Neuronal stem cell (in vitro differentiated cells): ENCODE measurements around the gene CCR1.

Experiments
- DNase-seq: peaks from one replicate; pipeline ENCODE4 v3.0.0-alpha.2; 2013; ENCODE audit warnings: low spot score
- H2AFZ ChIP-seq: one replicate; pipeline ENCODE4 v1.6.1; 2013; ENCODE audit warnings: mild to moderate bottlenecking, low read length, inconsistent platforms
- H2AK5ac ChIP-seq: 2 replicates; pipeline ENCODE4 v1.6.1; 2013; ENCODE audit warnings: low read depth, mild to moderate bottlenecking, inconsistent platforms, low read length, moderate library complexity, mixed read lengths
- H2BK120ac ChIP-seq: 2 replicates; pipeline ENCODE4 v1.6.1; 2013; ENCODE audit warnings: low read depth, mild to moderate bottlenecking, inconsistent platforms, low read length, moderate library complexity, mixed read lengths
- H2BK12ac ChIP-seq: one replicate; pipeline ENCODE4 v1.6.1; 2013; ENCODE audit warnings: low read length, inconsistent platforms
- H2BK15ac ChIP-seq: 2 replicates; pipeline ENCODE4 v1.6.1; 2013; ENCODE audit warnings: mild to moderate bottlenecking, low read length, inconsistent platforms, mixed read lengths
- H2BK5ac ChIP-seq: one replicate; pipeline ENCODE4 v1.6.1; 2013; ENCODE audit warnings: inconsistent platforms, mild to moderate bottlenecking, low read length, moderate library complexity
- H3K14ac ChIP-seq: one replicate; pipeline ENCODE4 v1.6.1; 2013; ENCODE audit warnings: low read length, inconsistent platforms
- H3K18ac ChIP-seq: 2 replicates; pipeline ENCODE4 v1.6.1; 2013; ENCODE audit warnings: low read length, inconsistent platforms
- H3K23ac ChIP-seq: 2 replicates; pipeline ENCODE4 v1.6.1; 2013; ENCODE audit warnings: low read depth, mild to moderate bottlenecking, mixed read lengths, low read length, inconsistent platforms; ENCODE audit not compliant: poor library complexity
- H3K27ac ChIP-seq: replicated peaks from 3 replicates; pipeline ENCODE4 v1.5.1; 2013; ENCODE audit warnings: low read length, inconsistent platforms
- H3K27me3 ChIP-seq, 3 experiments: 2 replicates each; pipeline ENCODE4 v1.6.1; 2013; ENCODE audit warnings: low read length in 3 of 3, mild to moderate bottlenecking in 2 of 3, inconsistent platforms in 1 of 3, low read depth in 1 of 3, mixed read lengths in 1 of 3, moderate library complexity in 1 of 3; ENCODE audit not compliant: control insufficient read depth in 3 of 3, insufficient read depth in 3 of 3
- H3K36me3 ChIP-seq, 2 donors: replicated peaks in 1 of 2; 2 replicates each; pipeline ENCODE4 v1.6.1; 2013; ENCODE audit warnings: low read length in 2 of 2; ENCODE audit not compliant: control insufficient read depth in 2 of 2, insufficient read depth in 2 of 2
- H3K4ac ChIP-seq: 2 replicates; pipeline ENCODE4 v1.6.1; 2013; ENCODE audit warnings: inconsistent platforms, mild to moderate bottlenecking, low read length, moderate library complexity
- H3K4me1 ChIP-seq, 2 donors: 1 replicate in 1 of 2; 2 replicates in 1 of 2; pipeline ENCODE4 v1.6.1; 2013; ENCODE audit warnings: low read length in 2 of 2, low read depth in 1 of 2; ENCODE audit not compliant: control insufficient read depth in 2 of 2, insufficient read depth in 1 of 2
- H3K4me2 ChIP-seq: one replicate; pipeline ENCODE4 v1.6.1; 2013; ENCODE audit warnings: mild to moderate bottlenecking, low read length, inconsistent platforms; ENCODE audit not compliant: insufficient read depth, poor library complexity, severe bottlenecking
- H3K4me3 ChIP-seq, 2 donors: 2 replicates each; pipeline ENCODE4 v1.5.1; 2013; ENCODE audit warnings: low read length in 2 of 2, mild to moderate bottlenecking in 2 of 2, inconsistent platforms in 1 of 2, moderate library complexity in 1 of 2
- H3K79me1 ChIP-seq: one replicate; pipeline ENCODE4 v1.6.1; 2013; ENCODE audit warnings: low read depth, mild to moderate bottlenecking, inconsistent platforms, low read length, moderate library complexity
- H3K9ac ChIP-seq: one replicate; pipeline ENCODE4 v1.6.1; 2013; ENCODE audit warnings: mild to moderate bottlenecking, low read depth, low read length, inconsistent platforms; ENCODE audit not compliant: poor library complexity
- H3K9me3 ChIP-seq, 2 donors: replicated peaks in 1 of 2; 2 replicates each; pipeline versions ENCODE3 to v1.6.1; 2013; ENCODE audit warnings: low read length in 2 of 2, mild to moderate bottlenecking in 2 of 2, inconsistent platforms in 1 of 2, low read depth in 1 of 2, mixed read lengths in 1 of 2, moderate library complexity in 1 of 2; ENCODE audit not compliant: control insufficient read depth in 2 of 2, insufficient read depth in 1 of 2
- H4K8ac ChIP-seq: one replicate; pipeline ENCODE4 v1.6.1; 2013; ENCODE audit warnings: low read depth, mild to moderate bottlenecking, inconsistent platforms, low read length, moderate library complexity
- H4K91ac ChIP-seq: one replicate; pipeline ENCODE4 v1.6.1; 2013; ENCODE audit warnings: low read length, low read depth, mild to moderate bottlenecking, inconsistent platforms; ENCODE audit not compliant: poor library complexity
- WGBS, 2 donors: extraction: QIAGEN DNeasy Blood & Tissue Kit; methylation state at CpG; one replicate each; pipeline ENCODE4 v1.1.7; 2013; ENCODE audit warnings: missing lambda C conversion rate in 2 of 2, mixed read lengths in 1 of 2; ENCODE audit not compliant: insufficient read length in 2 of 2, insufficient replicate concordance in 1 of 2; ENCODE audit errors: extremely low coverage in 2 of 2; 5-methylcytosine and 5-hydroxymethylcytosine counted together

Gene CCR1

DNA sequence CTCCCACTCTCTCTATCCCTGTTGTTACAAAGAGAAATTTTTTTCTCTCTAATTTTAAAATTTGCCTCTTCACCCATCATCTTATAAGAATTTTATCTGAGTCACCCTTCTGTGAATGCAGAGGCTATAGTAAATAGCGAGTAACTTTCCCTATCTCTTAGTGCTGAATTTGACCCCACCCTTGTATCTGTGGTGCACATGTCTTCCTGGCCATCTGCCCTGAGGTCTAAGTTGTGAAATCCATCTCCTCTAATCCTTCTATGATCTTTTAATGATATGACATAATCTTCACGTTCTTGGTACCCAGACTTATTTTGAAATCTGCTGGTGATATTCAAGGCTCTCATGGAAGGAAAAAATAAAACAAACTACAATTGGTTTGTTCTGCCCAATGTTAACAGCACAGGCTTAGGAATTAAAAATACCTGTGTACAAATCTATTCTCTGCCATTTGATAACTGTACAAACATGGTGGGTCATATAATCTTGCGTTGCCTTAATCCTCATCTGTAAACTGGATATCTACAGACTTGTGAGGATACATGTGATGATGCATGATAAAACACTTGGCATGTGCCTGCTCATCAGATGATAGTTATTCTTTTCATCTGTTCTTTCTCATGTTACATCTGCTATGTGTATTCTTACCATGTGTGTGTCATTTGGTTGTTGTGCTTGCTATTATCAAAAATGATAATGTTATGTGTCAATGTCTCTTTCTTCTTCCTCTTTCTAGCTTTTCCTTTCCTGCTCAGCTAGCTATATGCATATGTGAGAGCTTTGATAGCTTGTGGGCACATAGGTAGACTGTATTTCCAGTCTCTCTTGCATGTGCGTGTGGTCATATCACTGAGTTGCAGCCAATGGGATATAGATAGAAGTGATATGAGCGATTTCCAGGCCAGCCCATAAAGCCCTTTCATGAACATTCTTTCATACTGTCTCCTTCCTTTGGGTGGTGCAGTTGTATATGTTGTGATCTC is 20.4 kb upstream of the CCR1 start:
- no peaks in the 10 kb centered on the region for H3K27me3 ChIP-seq
- no CpG with 5 or more reads among the region's 5 CpGs for WGBS, 2 donors

DNA sequence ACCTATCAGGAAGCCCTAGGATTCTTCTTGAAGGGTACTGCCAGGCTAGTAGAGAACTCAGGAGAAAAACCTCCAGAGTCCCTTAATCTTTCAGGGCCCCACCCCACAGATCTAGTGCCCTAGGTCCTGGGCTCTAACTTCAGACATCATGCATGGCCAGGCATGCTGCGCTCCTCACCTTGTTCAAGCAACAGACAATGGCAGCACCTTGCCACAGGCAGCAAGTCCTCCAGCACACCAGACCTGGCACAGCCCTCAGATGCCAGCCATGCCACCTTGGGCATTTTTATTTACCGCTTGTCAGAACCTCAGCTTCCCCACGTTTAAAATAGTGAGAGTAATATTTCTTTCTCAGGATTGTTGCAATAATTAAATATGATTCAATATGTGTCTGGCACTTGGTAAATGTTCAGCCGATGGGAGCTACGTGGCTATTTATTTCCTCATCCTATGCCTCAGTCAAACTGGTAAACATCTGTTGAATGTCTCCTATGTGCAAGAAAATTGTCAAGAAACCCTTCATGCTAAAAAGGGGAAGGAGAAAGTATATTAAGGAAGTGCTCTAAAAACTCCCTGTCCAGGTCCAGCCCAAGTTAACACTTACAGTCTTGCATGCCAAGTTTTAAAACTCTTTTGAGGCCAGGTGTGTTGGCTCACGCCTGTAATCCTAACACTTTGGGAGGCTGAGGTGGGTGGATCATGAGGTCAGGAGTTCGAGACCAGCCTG is 14.5 kb upstream of the CCR1 start:
- H3K36me3 ChIP-seq: no peaks in the 10 kb centered on the region
- DNase-seq: no peak
- no CpG with 5 or more reads among the region's 7 CpGs for WGBS, 2 donors
- no peak overlapping the region for H4K91ac ChIP-seq
- no peaks in the 10 kb centered on the region for H3K9me3 ChIP-seq
- no peaks in the 10 kb centered on the region for H3K27me3 ChIP-seq
- no peak overlapping the region for H2AK5ac ChIP-seq
- no peaks in the 10 kb centered on the region for H3K79me1 ChIP-seq
- no peak overlapping the region for H2BK120ac ChIP-seq
- no peak overlapping the region for H4K8ac ChIP-seq
- no peak overlapping the region for H2AFZ ChIP-seq
- no peak overlapping the region for H3K4ac ChIP-seq
- no peak overlapping the region for H2BK15ac ChIP-seq
- H3K4me2 ChIP-seq: no peak overlapping the region
- peak overlapping the region; percentile 37 for H3K9ac ChIP-seq
- H3K4me1 ChIP-seq: no peaks in the 10 kb centered on the region
- no peak overlapping the region for H3K23ac ChIP-seq
- H3K27ac ChIP-seq: no peak overlapping the region
- H2BK12ac ChIP-seq: no peak overlapping the region
- peak overlapping the region; percentile 64 for H3K14ac ChIP-seq
- no peak overlapping the region for H2BK5ac ChIP-seq
- H3K4me3 ChIP-seq: no peak overlapping the region
- no peak overlapping the region for H3K18ac ChIP-seq

More for the DNA sequence above, 20.4 kb upstream of the CCR1 start:
- Histone ChIP-seq H2BK15ac (no peak overlapping the region), H3K4ac (no peak overlapping the region), H3K4me1 (no peaks in the 10 kb centered on the region), H2BK120ac (no peak overlapping the region), H4K8ac (no peak overlapping the region), H3K14ac (no peak overlapping the region), H2BK5ac (no peak overlapping the region), H2BK12ac (no peak overlapping the region), H3K4me3 (no peak overlapping the region), H3K4me2 (no peak overlapping the region), H2AFZ (no peak overlapping the region), H3K79me1 (no peaks in the 10 kb centered on the region), H4K91ac (no peak overlapping the region), H3K18ac (no peak overlapping the region), H3K9me3 (no peaks in the 10 kb centered on the region), H3K23ac (no peak overlapping the region), H3K27ac (no peak overlapping the region), H2AK5ac (no peak overlapping the region), H3K9ac (no peak overlapping the region), H3K36me3 (no peaks in the 10 kb centered on the region)
- no peak for DNase-seq

DNA sequence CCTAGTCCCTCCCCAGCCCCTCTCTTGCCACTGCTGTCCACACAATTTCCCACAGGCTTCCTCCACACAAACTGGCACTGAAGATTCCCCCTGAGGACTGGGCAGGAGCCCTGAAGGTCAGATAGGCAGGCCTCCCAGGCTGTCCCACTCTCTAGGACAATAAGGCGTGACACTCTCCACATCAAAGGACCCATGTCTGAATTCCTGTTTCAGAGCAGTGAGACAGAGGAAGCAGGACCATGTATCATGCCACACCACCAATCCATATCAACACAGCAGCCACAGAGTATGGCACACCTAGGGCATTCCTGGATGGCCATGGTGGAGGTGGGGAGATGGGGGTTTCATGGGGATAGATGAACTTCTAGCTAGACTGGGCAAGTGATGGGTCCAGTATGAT is 13.8 kb upstream of the CCR1 start:
- Histone ChIP-seq H3K4ac (no peak overlapping the region), H2BK5ac (no peak overlapping the region), H3K27me3 (no peaks in the 10 kb centered on the region), H4K91ac (no peak overlapping the region), H3K36me3 (no peaks in the 10 kb centered on the region), H3K79me1 (no peaks in the 10 kb centered on the region), H4K8ac (no peak overlapping the region), H2BK120ac (no peak overlapping the region), H3K18ac (no peak overlapping the region), H3K14ac (no peak overlapping the region), H3K4me1 (no peaks in the 10 kb centered on the region), H2BK15ac (no peak overlapping the region), H2AK5ac (no peak overlapping the region), H3K4me2 (no peak overlapping the region), H3K27ac (no peak overlapping the region), H3K9ac (no peak overlapping the region), H3K4me3 (no peak overlapping the region), H3K9me3 (no peaks in the 10 kb centered on the region), H2AFZ (no peak overlapping the region), H2BK12ac (no peak overlapping the region), H3K23ac (no peak overlapping the region)
- no CpG with 5 or more reads among the region's 1 CpG for WGBS, 2 donors
- DNase-seq: no peak

DNA sequence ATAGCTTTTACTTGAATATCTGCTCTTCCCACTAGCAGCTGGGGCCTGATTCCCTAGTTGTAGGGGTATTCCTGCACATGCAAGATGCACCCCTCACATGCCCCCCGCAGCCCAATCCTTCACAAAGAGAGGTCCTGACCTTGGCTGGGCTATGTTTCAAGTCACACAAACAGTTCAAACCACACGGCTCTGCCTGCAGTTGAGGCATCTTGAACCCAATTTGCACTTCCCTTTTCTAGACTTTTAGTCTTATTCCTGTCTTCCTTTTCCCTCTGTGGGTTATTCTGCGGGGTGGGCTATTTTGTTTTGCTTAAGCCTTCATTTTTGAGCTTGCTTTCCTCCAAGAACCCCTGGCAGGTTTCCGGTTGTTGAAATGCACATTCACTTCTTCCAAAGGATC is 13.3 kb upstream of the CCR1 start:
- WGBS, 2 donors: no CpG with 5 or more reads among the region's 4 CpGs
- Histone ChIP-seq H3K4me1 (no peaks in the 10 kb centered on the region), H3K36me3 (no peaks in the 10 kb centered on the region), H3K4me2 (no peak overlapping the region), H3K4me3 (no peak overlapping the region), H2BK15ac (no peak overlapping the region), H2BK12ac (no peak overlapping the region), H3K27ac (no peak overlapping the region), H3K18ac (no peak overlapping the region), H3K9ac (no peak overlapping the region), H4K8ac (no peak overlapping the region), H3K4ac (no peak overlapping the region), H3K9me3 (no peaks in the 10 kb centered on the region), H3K14ac (no peak overlapping the region), H4K91ac (no peak overlapping the region), H2AFZ (no peak overlapping the region), H2BK5ac (no peak overlapping the region), H3K23ac (no peak overlapping the region), H3K79me1 (no peaks in the 10 kb centered on the region), H2BK120ac (no peak overlapping the region), H3K27me3 (no peaks in the 10 kb centered on the region), H2AK5ac (no peak overlapping the region)
- no peak for DNase-seq
